ENCODE data around the gene PSMC3IP.

PSMC3IP gene

DNA sequence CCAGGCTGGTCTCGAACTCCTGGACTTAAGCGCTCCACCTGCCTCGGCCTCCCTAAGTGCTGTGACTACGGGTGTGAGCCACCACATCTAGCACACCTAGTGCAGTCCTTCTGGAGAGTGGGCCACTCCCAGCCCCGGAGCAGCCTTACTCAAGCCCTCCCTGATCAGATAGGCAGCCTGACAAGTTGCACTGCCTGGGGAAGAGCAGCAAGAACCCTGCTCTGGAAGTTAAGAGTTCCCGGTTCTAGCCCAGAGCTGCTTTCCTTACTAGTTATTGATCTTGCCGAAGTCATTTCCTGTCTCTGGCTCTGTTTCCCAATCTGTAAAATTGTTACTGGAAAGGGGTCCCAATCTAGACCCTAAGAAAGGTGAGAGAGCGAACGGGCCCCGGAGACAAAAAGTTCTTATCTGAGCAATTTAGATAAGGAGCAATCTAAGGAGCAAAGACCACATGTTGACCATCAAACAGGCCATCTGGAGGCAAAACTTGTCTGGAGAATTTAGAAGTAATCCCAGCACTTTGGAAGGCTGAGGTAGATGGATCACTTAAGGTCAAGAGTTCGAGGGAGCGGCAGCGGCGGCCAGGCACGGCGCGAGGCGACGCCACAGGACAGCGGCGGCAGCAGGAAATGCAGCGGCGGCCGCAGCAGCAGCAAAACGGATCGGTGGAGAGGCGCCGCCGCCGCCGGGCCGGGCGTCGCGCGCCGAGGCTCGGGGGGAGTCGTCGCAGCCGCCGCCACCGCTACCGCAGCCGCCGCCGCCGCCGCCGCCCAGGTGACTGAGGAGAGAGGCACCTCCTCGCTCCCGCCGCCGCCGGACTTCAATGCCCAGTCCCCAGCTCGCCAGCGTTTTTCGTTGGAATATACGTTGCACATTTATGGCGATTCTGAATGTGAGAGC lies 45.8 kb downstream of the PSMC3IP start:
- peaks cover 26% of the 10 kb centered on the region for H3K4me1 Mint-ChIP-seq
- TF ChIP-seq CTCF (IDR thresholded peaks at IDR 0.05; ENCODE audit: unreplicated experiment in 3 of 3) = peak; percentile 38 to 52 (median 48)
- H3K36me3 Mint-ChIP-seq (ENCODE audit: low read depth) = no peaks in the 10 kb centered on the region
- H3K4me3 Mint-ChIP-seq = peak overlapping the region; percentile 78 to 86 (median 83)
- no peaks in the 10 kb centered on the region for H3K9me3 Mint-ChIP-seq
- H3K27ac Mint-ChIP-seq = peak overlapping the region; percentile 32 to 85 (median 39)
- no peaks in the 10 kb centered on the region for H3K27me3 Mint-ChIP-seq (ENCODE audit: low read depth)

- Mint-ChIP-seq H3K27me3 (ENCODE audit: low read depth) (no peaks in the 10 kb centered on the region), H3K4me3 (peak overlapping the region in 1 of 3 experiments; percentile 78), H3K9me3 (no peaks in the 10 kb centered on the region), H3K4me1 (peaks cover 26% of the 10 kb centered on the region), H3K36me3 (ENCODE audit: low read depth) (no peaks in the 10 kb centered on the region), H3K27ac (no peak overlapping the region)
- TF ChIP-seq CTCF (IDR thresholded peaks at IDR 0.05; ENCODE audit: unreplicated experiment in 3 of 3) = no peak
These were observed 46.5 kb downstream of the PSMC3IP start for GRCh38 chr17:42530952-42531454.

GRCh38 chr17:42529061-42529460 lies 48.5 kb downstream of the PSMC3IP start:
- H3K27me3 Mint-ChIP-seq (ENCODE audit: low read depth) = no peaks in the 10 kb centered on the region
- H3K36me3 Mint-ChIP-seq (ENCODE audit: low read depth) = no peaks in the 10 kb centered on the region
- H3K4me1 Mint-ChIP-seq = peaks cover 27% of the 10 kb centered on the region
- TF ChIP-seq CTCF (IDR thresholded peaks at IDR 0.05; ENCODE audit: unreplicated experiment in 3 of 3) = no peak
- no peak overlapping the region for H3K4me3 Mint-ChIP-seq
- H3K27ac Mint-ChIP-seq = no peak overlapping the region
- no peaks in the 10 kb centered on the region for H3K9me3 Mint-ChIP-seq

DNA sequence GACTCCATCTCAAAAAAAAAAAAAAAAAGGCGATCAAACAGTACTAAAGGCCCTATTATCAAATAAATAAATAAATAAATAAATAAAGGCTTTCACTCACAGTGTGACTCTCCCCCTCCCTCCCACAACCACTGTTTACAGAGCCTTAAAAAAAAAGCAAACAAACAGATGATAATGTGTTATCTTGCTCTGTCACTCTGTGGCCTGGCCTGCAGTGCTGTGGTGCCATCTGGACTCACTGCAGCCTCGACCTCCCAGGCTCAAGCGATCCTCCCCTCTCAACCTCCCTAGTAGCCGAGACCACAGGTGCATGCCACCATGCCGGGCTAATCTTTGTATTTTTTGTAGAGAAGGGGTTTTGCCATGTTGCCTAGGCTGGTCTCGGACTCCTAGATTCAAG lies 49.6 kb downstream of the PSMC3IP start:
- Mint-ChIP-seq H3K4me3 (no peak overlapping the region), H3K4me1 (peaks cover 26% of the 10 kb centered on the region), H3K9me3 (no peaks in the 10 kb centered on the region), H3K36me3 (ENCODE audit: low read depth) (peaks cover 3% of the 10 kb centered on the region), H3K27ac (no peak overlapping the region), H3K27me3 (ENCODE audit: low read depth) (no peaks in the 10 kb centered on the region)
- no peak for TF ChIP-seq CTCF (IDR thresholded peaks at IDR 0.05; ENCODE audit: unreplicated experiment in 3 of 3)

DNA sequence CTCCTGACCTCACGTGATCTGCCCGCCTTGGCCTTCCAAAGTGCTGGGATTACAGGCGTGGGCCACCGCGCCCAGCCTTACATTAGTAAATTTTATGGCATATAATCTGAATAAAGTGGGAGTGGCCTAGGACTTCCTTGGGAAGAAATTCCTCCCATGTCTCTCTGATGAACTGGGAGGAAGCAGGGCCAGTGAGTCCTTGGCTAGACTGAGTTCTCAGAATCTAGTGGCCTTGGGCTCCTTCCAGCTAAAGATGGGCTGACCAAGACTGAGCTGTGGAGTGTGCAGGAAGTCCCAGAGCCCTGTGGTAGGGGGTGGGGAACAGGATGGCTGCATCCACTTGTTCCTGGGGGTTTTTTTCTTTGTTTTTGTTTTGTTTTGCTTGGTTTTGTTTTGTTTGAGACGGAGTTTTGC lies 51.5 kb downstream of the PSMC3IP start:
- peaks cover 8% of the 10 kb centered on the region for H3K36me3 Mint-ChIP-seq (ENCODE audit: low read depth)
- no peaks in the 10 kb centered on the region for H3K9me3 Mint-ChIP-seq
- H3K4me3 Mint-ChIP-seq = no peak overlapping the region
- TF ChIP-seq CTCF (IDR thresholded peaks at IDR 0.05; ENCODE audit: unreplicated experiment in 3 of 3) = no peak
- no peaks in the 10 kb centered on the region for H3K27me3 Mint-ChIP-seq (ENCODE audit: low read depth)
- peak overlapping the region; percentile 60 to 87 (median 74) for H3K27ac Mint-ChIP-seq
- H3K4me1 Mint-ChIP-seq = peaks cover 39% of the 10 kb centered on the region

All from nephron (organoid).